Type B pancreatic cell (in vitro differentiated cells): ENCODE data around the gene PRDM16. TPM values are rescaled to one million over a fixed set of nuclear protein-coding genes. Genes with fewer than 3 reads are reported as not detected.

Source experiments
- DNase-seq: peaks from one replicate; pipeline ENCODE4 v3.0.0; 2021; ENCODE audit warnings: mixed read lengths; ENCODE audit not compliant: unreplicated experiment; ENCODE audit errors: extremely low spot score
- H3K27ac Mint-ChIP-seq: 2 replicates; pipeline ENCODE4 v1.8.0; 2021; ENCODE audit warnings: mild to moderate bottlenecking, mixed read lengths
- H3K27me3 Mint-ChIP-seq: 2 replicates; pipeline ENCODE4 v1.8.0; 2021; ENCODE audit warnings: mixed read lengths
- H3K36me3 Mint-ChIP-seq: 2 replicates; pipeline ENCODE4 v1.8.0; 2021; ENCODE audit warnings: mixed read lengths
- H3K4me1 Mint-ChIP-seq: one replicate; pipeline ENCODE4 v1.8.0; 2021; ENCODE audit warnings: mixed read lengths; ENCODE audit not compliant: unreplicated experiment
- H3K4me3 Mint-ChIP-seq: 2 replicates; pipeline ENCODE4 v1.8.0; 2021; ENCODE audit warnings: mild to moderate bottlenecking, mixed read lengths
- H3K9me3 Mint-ChIP-seq: 2 replicates; pipeline ENCODE4 v1.8.0; 2021; ENCODE audit warnings: mixed read lengths
- CTCF ChIP-seq: fragments of 200-600 bp; sonication (generic); conservative IDR thresholded peaks from 2 replicates; pipeline ENCODE4 v1.5.0; 2021; ENCODE audit warnings: antibody characterized with exemption, mild to moderate bottlenecking
- total RNA-seq: library from RNA; stranded (reverse); gene quantifications from 2 replicates; pipeline ENCODE4 v1.2.1, GENCODE V29; 2021; ENCODE audit warnings: low replicate concordance

Gene PRDM16
- total RNA-seq, 1 donor from 2014 or later: 23.6 TPM

- no peaks in the 10 kb centered on the region for H3K36me3 Mint-ChIP-seq
- H3K27ac Mint-ChIP-seq: no peak overlapping the region
- H3K9me3 Mint-ChIP-seq: no peaks in the 10 kb centered on the region
Measured at GRCh38 chr1:3331564-3331963, 262.6 kb downstream of the PRDM16 start.

GRCh38 chr1:3332043-3332442, 263.0 kb downstream of the PRDM16 start:
- no peaks in the 10 kb centered on the region for H3K9me3 Mint-ChIP-seq
- no peak overlapping the region for H3K4me3 Mint-ChIP-seq
- TF ChIP-seq CTCF: no peak
- H3K36me3 Mint-ChIP-seq: no peaks in the 10 kb centered on the region
- H3K27me3 Mint-ChIP-seq: no peaks in the 10 kb centered on the region
- no peak overlapping the region for H3K27ac Mint-ChIP-seq
- no peak for DNase-seq
- H3K4me1 Mint-ChIP-seq: peaks cover 20% of the 10 kb centered on the region

More at GRCh38 chr1:3331564-3331963, 262.6 kb downstream of the PRDM16 start:
- Mint-ChIP-seq H3K4me3 (no peak overlapping the region), H3K27me3 (no peaks in the 10 kb centered on the region), H3K4me1 (peaks cover 21% of the 10 kb centered on the region)
- DNase-seq: no peak
- TF ChIP-seq CTCF: no peak

GRCh38 chr1:3332662-3333061, 263.7 kb downstream of the PRDM16 start:
- Mint-ChIP-seq H3K9me3 (no peaks in the 10 kb centered on the region), H3K27me3 (no peaks in the 10 kb centered on the region), H3K36me3 (no peaks in the 10 kb centered on the region), H3K4me3 (no peak overlapping the region), H3K27ac (no peak overlapping the region), H3K4me1 (peaks cover 20% of the 10 kb centered on the region)
- TF ChIP-seq CTCF: no peak
- DNase-seq: no peak

GRCh38 chr1:3333903-3334302, 264.9 kb downstream of the PRDM16 start:
- no peak for TF ChIP-seq CTCF
- H3K27me3 Mint-ChIP-seq: no peaks in the 10 kb centered on the region
- H3K36me3 Mint-ChIP-seq: no peaks in the 10 kb centered on the region
- no peaks in the 10 kb centered on the region for H3K9me3 Mint-ChIP-seq
- no peak overlapping the region for H3K27ac Mint-ChIP-seq
- no peak overlapping the region for H3K4me3 Mint-ChIP-seq
- peaks cover 17% of the 10 kb centered on the region for H3K4me1 Mint-ChIP-seq
- DNase-seq: no peak

- TF ChIP-seq CTCF: no peak
- no peak for DNase-seq
- H3K4me3 Mint-ChIP-seq: no peak overlapping the region
- H3K27me3 Mint-ChIP-seq: no peaks in the 10 kb centered on the region
- H3K36me3 Mint-ChIP-seq: no peaks in the 10 kb centered on the region
- peaks cover 17% of the 10 kb centered on the region for H3K4me1 Mint-ChIP-seq
- H3K9me3 Mint-ChIP-seq: no peaks in the 10 kb centered on the region
- H3K27ac Mint-ChIP-seq: peak overlapping the region; percentile 29
Measured at GRCh38 chr1:3334366-3334765, 265.4 kb downstream of the PRDM16 start.
